Effector CD4-positive, alpha-beta T cell (primary cell): ENCODE results near the gene C21orf91.

ENCODE experiments used
- DNase-seq: peaks from one replicate; pipeline ENCODE4 v3.0.0-alpha.2; 2020
- total RNA-seq: gene quantifications from one replicate; lab custom pipeline; 2026; lab: John Stamatoyannopoulos, UW

The C21orf91 gene
- total RNA-seq: 81.8 reads per million, percentile 78 among the genes with 10 or more reads in this experiment

GRCh38 chr21:17819114-17819876, at the start of gene C21orf91:
Gene C21orf91 (minus strand): TSS chr21:17819356. CDS start chr21:17818318, 1,038 bp downstream.
- peak; percentile 80 for DNase-seq

DNA sequence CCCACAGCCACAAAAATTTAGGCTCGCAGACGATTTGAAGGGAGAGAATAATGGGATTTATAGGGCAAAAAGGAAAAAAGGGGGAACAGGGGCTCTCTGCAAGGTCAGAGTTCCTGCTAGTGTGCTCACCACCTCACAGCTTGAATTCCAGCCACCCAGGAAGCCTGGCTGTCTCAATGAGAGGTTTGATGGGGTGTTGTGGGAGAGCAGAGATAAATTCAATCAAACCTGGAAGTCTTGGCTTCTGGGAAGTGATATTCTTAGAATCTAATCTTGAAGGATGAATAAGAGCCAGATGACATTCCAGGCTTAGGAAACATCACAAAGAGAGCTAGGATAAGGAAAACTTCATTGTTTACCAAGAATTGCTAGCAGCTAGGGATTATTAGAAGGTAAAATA, 47.4 kb upstream of the C21orf91 start:
- DNase-seq: no peak

DNA sequence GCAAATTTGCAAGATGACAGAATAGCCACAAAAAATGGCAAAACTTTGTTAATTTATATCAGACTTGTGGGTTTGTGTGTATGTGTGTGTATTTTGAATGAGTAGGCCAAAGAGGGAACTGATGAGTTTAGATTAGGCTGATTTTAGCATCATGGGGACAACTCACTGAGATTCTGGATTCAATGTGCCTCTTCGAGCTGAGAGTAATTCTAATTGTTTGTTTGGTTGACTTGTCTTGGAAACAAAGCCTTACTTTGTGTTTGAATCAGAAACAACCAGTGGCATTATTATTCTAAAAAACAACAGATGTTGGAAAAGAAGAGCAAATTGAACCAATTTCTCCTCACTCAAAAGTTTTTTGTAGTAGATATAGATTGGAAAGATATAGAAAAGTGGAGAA, 40.5 kb upstream of the C21orf91 start:
- no peak for DNase-seq

DNA sequence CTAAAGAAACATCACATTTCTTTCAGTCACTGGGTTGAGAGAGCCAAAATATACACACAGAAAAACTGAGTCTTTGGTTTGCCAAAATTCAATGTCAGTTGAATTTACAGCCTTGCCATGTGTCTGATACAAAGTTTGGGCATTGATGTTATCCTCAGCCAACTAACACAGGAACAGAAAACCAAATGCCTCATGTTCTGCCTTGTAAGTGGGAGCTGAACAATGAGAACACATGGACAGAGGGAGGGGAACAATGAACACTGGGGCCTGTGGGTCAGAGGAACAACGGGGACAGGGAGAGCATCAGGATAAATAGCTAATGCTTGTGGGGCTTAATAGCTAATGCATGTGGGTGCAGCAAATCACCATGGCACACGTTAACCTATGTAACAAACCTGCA, 39.6 kb upstream of the C21orf91 start:
- no peak for DNase-seq

GRCh38 chr21:17854745-17855144, 35.6 kb upstream of the C21orf91 start:
- DNase-seq: no peak

GRCh38 chr21:17853393-17854275, 34.5 kb upstream of the C21orf91 start:
- DNase-seq: no peak

- no peak for DNase-seq
Measured at GRCh38 chr21:17848228-17848627, 29.1 kb upstream of the C21orf91 start.

GRCh38 chr21:17841103-17841502, 21.9 kb upstream of the C21orf91 start:
- no peak for DNase-seq

- no peak for DNase-seq
Measured at GRCh38 chr21:17834639-17835354, 15.6 kb upstream of the C21orf91 start.

DNA sequence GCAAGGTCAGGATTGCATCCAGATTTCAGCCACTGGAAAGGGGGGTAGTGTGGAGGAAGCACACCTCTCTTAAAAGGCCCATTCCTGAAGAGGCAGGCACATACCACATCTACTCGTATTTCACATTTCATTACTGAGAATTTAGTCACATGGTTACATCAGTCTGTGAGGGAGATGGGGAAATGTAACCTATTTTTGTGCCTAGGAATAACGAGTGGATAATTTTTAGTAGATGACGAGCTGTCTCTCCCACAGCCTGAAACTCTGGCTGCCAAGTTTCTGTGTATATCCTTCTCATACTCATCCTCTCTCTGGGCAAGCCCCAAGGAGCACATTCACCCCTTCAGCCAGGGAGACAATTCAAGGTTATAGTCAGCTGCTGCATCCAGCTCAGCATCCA, 10.3 kb upstream of the C21orf91 start:
- no peak for DNase-seq

DNA sequence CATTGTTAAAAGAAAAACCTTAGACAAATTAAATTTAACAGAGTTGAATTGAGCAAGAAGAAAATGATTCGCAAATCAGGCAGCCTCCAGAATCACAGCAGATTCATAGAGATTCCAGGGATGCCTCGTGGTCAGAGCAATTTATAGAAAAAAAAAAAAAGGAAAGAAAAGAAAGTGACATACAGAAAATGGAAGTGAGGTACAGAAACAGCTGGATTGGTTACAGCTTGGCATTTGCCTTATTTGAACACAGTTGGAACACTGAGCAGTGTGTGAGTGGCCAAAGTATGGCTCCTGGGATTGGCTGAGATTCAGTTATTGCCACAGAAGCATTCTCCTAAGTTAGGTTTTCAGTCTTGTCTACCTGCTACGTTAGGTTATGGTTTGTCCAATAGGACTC, 9.1 kb upstream of the C21orf91 start:
- no peak for DNase-seq

GRCh38 chr21:17823846-17824245, 4.7 kb upstream of the C21orf91 start:
- no peak for DNase-seq

GRCh38 chr21:17821121-17821520, 2.0 kb upstream of the C21orf91 start:
- no peak for DNase-seq

GRCh38 chr21:17819877-17820229, 697 bp upstream of the C21orf91 start:
- DNase-seq: no peak

- DNase-seq: peak; percentile 35
Measured at GRCh38 chr21:17818186-17819113, 706 bp downstream of the C21orf91 start.

DNA sequence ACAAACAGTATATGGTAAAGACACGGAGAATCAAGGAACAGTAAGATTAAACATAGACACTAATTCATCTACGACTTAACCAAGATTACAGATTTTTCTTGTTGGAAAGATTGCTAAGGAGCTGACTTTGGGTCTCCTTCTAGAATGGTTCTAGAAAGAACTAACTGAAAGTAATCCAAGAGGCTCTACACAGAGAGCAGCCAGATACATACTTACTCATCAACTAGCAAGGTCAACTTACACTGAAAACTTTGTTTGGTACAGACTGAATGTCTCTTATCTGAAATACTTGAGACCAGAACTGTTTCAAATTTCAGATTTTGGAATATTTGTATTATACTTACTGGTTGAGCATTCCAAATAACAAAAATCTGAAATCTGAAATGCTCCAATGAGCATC, 5.8 kb downstream of the C21orf91 start:
- DNase-seq: no peak

- DNase-seq: no peak
Measured at GRCh38 chr21:17805966-17806365, 13.2 kb downstream of the C21orf91 start.

GRCh38 chr21:17803536-17803935, 15.6 kb downstream of the C21orf91 start:
- no peak for DNase-seq

- DNase-seq: no peak
Measured at GRCh38 chr21:17802572-17802971, 16.6 kb downstream of the C21orf91 start.

DNA sequence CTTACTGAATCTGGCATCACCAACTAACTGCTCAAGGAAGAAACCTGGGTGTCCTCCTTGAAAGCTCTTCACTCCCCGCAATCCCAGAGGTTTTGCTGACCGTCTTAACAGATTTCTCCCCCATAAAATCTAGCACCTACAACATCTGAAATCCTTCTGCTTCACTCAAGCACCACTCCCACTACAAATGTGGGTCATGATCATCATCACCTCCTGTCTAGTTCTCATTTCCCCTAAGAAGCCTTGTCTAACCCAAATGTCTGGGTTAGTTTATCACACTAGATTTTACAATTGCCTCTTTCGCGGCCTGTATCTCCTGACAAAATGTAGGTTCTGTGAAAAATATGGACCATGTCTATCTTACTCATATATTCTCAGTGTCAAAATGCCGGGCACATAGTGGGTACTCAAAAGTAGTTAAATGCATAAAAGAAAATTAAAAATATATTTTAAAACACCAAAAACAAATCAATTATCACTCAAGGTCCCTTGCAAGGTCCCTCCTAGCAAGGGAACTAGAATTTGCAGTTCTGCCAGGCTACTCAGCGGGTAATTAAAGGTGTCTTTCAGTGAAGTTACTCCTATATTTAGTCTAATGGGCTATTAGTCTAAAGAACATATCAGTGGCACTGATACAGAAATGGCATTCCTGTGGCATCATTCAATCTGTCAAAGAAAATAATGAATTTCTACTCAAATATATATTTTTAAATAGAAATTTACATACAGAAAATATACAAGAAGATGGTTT, 19.6 kb downstream of the C21orf91 start:
- no peak for DNase-seq

DNA sequence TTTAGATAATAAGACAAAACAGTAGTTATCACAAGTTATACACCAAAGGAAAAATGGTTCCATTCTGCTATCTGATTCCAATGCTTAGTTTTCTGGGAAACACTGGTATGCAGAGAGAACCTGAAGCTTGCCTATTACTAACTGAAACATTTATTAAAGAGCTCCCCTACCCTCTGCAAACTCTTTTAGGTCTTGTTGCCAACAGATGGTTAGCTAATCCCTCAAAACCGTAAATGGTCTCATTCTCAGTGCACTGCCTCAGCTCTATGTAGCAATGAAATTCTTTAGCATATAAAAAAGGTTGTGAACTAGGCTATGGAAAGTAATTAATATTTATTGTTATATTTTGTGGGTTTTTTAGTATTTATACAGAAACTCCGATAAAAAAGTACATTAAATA, 20.4 kb downstream of the C21orf91 start:
- no peak for DNase-seq
